GM12878 (cell line): Measurements from ENCODE around the gene MPDZ.
"Not testable (repeated sequence)": the region's sequence is repeated elsewhere in the genome, so short reads cannot be mapped to it uniquely, and the experiment has no call there.

ENCODE experiments used
- BACH1 ChIP-seq: fragments of 450-650 bp; IDR thresholded peaks from 2 replicates; pipeline ENCODE4 v1.6.1; 2017; ENCODE audit warnings: mild to moderate bottlenecking, borderline replicate concordance
- CTCF ChIP-seq, 3 experiments: IDR thresholded peaks in 2 of 3; conservative IDR thresholded peaks in 1 of 3; 2 replicates each; pipeline ENCODE4 v1.5.1; 2011; ENCODE audit warnings: low read depth in 3 of 3, low read length in 3 of 3, mild to moderate bottlenecking in 3 of 3, control low read depth in 2 of 3, moderate library complexity in 2 of 3, inconsistent platforms in 1 of 3, mixed read lengths in 1 of 3; ENCODE audit not compliant: control insufficient read depth in 2 of 3, insufficient read depth in 1 of 3; ENCODE audit errors: extremely low read depth in 1 of 3
- E2F8 ChIP-seq: fragments of 450-650 bp; IDR thresholded peaks from 2 replicates; pipeline ENCODE4 v1.6.1; 2018; ENCODE audit warnings: mild to moderate bottlenecking, low read depth, moderate library complexity; ENCODE audit not compliant: partially characterized antibody
- EZH2 ChIP-seq: IDR thresholded peaks from 2 replicates; pipeline ENCODE4 v1.6.1; 2012; ENCODE audit warnings: low read depth, mild to moderate bottlenecking, control low read depth, inconsistent platforms, low read length, borderline replicate concordance; ENCODE audit not compliant: control insufficient read depth
- HDAC2 ChIP-seq: fragments of 200-600 bp; sonication (generic); IDR thresholded peaks from 2 replicates; pipeline ENCODE4 v1.6.1; 2017
- JUND ChIP-seq: IDR thresholded peaks from 2 replicates; pipeline ENCODE4 v1.6.1; 2012; ENCODE audit warnings: low read depth, mild to moderate bottlenecking, low read length, improper control_type of control experiment, moderate library complexity
- KDM1A ChIP-seq: fragments of 200-600 bp; sonication (generic); IDR thresholded peaks from 2 replicates; pipeline ENCODE4 v1.6.1; 2016; ENCODE audit warnings: borderline replicate concordance
- POLR2A ChIP-seq: IDR thresholded peaks from 2 replicates; pipeline ENCODE4 v1.6.1; 2011; ENCODE audit warnings: low read depth, mild to moderate bottlenecking, low read length

GRCh38 chr9:13222733-13223132, 56.8 kb downstream of the MPDZ start:
- not testable (repeated sequence) for TF ChIP-seq KDM1A; E2F8; HDAC2; POLR2A; EZH2; BACH1; CTCF (IDR thresholded peaks at IDR 0.05 in 2 of 3, conservative IDR thresholded peaks at IDR 0.05 in 1 of 3; ENCODE audit: control insufficient read depth in 2 of 3, extremely low read depth in 1 of 3, insufficient read depth in 1 of 3, low read depth in 3 of 3, low read length in 3 of 3); JUND
